HCT116 (cell line): ENCODE data around the gene IFNGR2.

ENCODE experiments used
- CBX3 ChIP-seq: IDR thresholded peaks from 2 replicates; pipeline ENCODE4 v1.6.1; 2012; ENCODE audit warnings: low read depth
- EGR1 ChIP-seq: IDR thresholded peaks from 2 replicates; pipeline ENCODE4 v1.6.1; 2012; ENCODE audit warnings: low read depth
- EZH2 ChIP-seq: fragments of 200-600 bp; sonication (generic); IDR thresholded peaks from 2 replicates; pipeline ENCODE4 v1.6.1; 2017; ENCODE audit warnings: antibody characterized with exemption, mixed run types
- EZH2phosphoT487 ChIP-seq: fragments of 200-600 bp; IDR thresholded peaks from 2 replicates; pipeline ENCODE4 v1.6.1; 2018; ENCODE audit warnings: antibody characterized with exemption, borderline replicate concordance
- JUND ChIP-seq: IDR thresholded peaks from 2 replicates; pipeline ENCODE4 v1.6.1; 2012
- POLR2A ChIP-seq: IDR thresholded peaks from 2 replicates; pipeline ENCODE4 v1.7.0; 2011; ENCODE audit warnings: borderline replicate concordance; ENCODE audit not compliant: insufficient read depth, insufficient read length; ENCODE audit errors: extremely low read depth
- POLR2AphosphoS5 ChIP-seq: IDR thresholded peaks from 2 replicates; pipeline ENCODE4 v1.6.1; 2011; ENCODE audit warnings: mild to moderate bottlenecking, low read depth, low read length, moderate library complexity
- ZFX ChIP-seq: fragments of 450-650 bp; IDR thresholded peaks from 2 replicates; pipeline ENCODE4 v1.6.1; 2017
- ZNF274 ChIP-seq: fragments of 200-500 bp; sonication (Bioruptor generic); IDR thresholded peaks from 2 replicates; pipeline ENCODE4 v1.6.1; 2014; ENCODE audit warnings: mild to moderate bottlenecking, low read depth, low read length, inconsistent platforms
- TF ChIP-seq, protein P1 (sequence below), 3 experiments: fragments of 200-600 bp in 1 of 3; sonication (generic) in 1 of 3; IDR thresholded peaks in 2 of 3; conservative IDR thresholded peaks in 1 of 3; 2 replicates each; pipeline ENCODE4 v1.5.1; 2012 to 2017; ENCODE audit warnings: low read depth in 2 of 3, low read length in 2 of 3, antibody characterized with exemption in 1 of 3, borderline replicate concordance in 1 of 3, control low read depth in 1 of 3, mild to moderate bottlenecking in 1 of 3, mixed read lengths in 1 of 3, mixed run types in 1 of 3, moderate library complexity in 1 of 3; ENCODE audit not compliant: insufficient read depth in 1 of 3
- TF ChIP-seq, protein P2 (sequence below): IDR thresholded peaks from 2 replicates; pipeline ENCODE4 v1.6.1; 2012; ENCODE audit warnings: low read depth
- TF ChIP-seq, protein P3 (sequence below): IDR thresholded peaks from 2 replicates; pipeline ENCODE4 v1.6.1; 2012

- TF ChIP-seq EZH2phosphoT487 (no peak), CBX3 (no peak), ZFX (no peak), EZH2 (no peak), POLR2A (no peak), POLR2AphosphoS5 (no peak), JUND (no peak), ZNF274 (no peak), EGR1 (no peak)
- TF ChIP-seq, protein P1, sequence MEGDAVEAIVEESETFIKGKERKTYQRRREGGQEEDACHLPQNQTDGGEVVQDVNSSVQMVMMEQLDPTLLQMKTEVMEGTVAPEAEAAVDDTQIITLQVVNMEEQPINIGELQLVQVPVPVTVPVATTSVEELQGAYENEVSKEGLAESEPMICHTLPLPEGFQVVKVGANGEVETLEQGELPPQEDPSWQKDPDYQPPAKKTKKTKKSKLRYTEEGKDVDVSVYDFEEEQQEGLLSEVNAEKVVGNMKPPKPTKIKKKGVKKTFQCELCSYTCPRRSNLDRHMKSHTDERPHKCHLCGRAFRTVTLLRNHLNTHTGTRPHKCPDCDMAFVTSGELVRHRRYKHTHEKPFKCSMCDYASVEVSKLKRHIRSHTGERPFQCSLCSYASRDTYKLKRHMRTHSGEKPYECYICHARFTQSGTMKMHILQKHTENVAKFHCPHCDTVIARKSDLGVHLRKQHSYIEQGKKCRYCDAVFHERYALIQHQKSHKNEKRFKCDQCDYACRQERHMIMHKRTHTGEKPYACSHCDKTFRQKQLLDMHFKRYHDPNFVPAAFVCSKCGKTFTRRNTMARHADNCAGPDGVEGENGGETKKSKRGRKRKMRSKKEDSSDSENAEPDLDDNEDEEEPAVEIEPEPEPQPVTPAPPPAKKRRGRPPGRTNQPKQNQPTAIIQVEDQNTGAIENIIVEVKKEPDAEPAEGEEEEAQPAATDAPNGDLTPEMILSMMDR (IDR thresholded peaks at IDR 0.05 in 2 of 3, conservative IDR thresholded peaks at IDR 0.05 in 1 of 3; ENCODE audit: borderline replicate concordance in 1 of 3, insufficient read depth in 1 of 3, low read depth in 2 of 3, low read length in 2 of 3), result no peak
- TF ChIP-seq, protein P2, sequence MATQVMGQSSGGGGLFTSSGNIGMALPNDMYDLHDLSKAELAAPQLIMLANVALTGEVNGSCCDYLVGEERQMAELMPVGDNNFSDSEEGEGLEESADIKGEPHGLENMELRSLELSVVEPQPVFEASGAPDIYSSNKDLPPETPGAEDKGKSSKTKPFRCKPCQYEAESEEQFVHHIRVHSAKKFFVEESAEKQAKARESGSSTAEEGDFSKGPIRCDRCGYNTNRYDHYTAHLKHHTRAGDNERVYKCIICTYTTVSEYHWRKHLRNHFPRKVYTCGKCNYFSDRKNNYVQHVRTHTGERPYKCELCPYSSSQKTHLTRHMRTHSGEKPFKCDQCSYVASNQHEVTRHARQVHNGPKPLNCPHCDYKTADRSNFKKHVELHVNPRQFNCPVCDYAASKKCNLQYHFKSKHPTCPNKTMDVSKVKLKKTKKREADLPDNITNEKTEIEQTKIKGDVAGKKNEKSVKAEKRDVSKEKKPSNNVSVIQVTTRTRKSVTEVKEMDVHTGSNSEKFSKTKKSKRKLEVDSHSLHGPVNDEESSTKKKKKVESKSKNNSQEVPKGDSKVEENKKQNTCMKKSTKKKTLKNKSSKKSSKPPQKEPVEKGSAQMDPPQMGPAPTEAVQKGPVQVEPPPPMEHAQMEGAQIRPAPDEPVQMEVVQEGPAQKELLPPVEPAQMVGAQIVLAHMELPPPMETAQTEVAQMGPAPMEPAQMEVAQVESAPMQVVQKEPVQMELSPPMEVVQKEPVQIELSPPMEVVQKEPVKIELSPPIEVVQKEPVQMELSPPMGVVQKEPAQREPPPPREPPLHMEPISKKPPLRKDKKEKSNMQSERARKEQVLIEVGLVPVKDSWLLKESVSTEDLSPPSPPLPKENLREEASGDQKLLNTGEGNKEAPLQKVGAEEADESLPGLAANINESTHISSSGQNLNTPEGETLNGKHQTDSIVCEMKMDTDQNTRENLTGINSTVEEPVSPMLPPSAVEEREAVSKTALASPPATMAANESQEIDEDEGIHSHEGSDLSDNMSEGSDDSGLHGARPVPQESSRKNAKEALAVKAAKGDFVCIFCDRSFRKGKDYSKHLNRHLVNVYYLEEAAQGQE, result no peak
- TF ChIP-seq, protein P3, sequence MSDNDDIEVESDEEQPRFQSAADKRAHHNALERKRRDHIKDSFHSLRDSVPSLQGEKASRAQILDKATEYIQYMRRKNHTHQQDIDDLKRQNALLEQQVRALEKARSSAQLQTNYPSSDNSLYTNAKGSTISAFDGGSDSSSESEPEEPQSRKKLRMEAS, result no peak
Observed at GRCh38 chr21:33477066-33477465, 73.9 kb downstream of the IFNGR2 start.
